ENCODE results near the gene GARS1. TPM values are rescaled to one million over a fixed set of nuclear protein-coding genes. Genes with fewer than 3 reads are reported as not detected.

GARS1 gene
- total and polyA plus RNA-seq, 2 experiments from 2014 or later = 313 to 471 TPM

GRCh38 chr7:30625283-30625682, 30.6 kb downstream of the GARS1 start:
- no peak overlapping the region for H3K27ac ChIP-seq
- no peak overlapping the region for H3K9ac ChIP-seq
- H3K4me2 ChIP-seq (ENCODE audit: unreplicated experiment) = no peak overlapping the region
- H3K4me1 ChIP-seq (ENCODE audit: insufficient read depth) = no peaks in the 10 kb centered on the region
- in situ Hi-C loops (cut with MboI) = no loop called here
- H4K20me1 ChIP-seq (ENCODE audit: insufficient read depth) = peaks cover 4% of the 10 kb centered on the region; the same call in 1 of the 2 replicates
- no peak for TF ChIP-seq EZH2phosphoT487 (IDR thresholded peaks at IDR 0.05; ENCODE audit: insufficient read depth, low read depth)
- H3K27me3 ChIP-seq (replicated peaks; ENCODE audit: insufficient read depth) = no peaks in the 10 kb centered on the region
- no peak overlapping the region for H2AFZ ChIP-seq
- WGBS, 2 experiments (ENCODE audit: low coverage in 1 of 2, low lambda C conversion rate in 2 of 2, missing lambda C conversion rate in 2 of 2) = 96 to 100% methylated on average over 1 of the region's 1 CpG
- no peak for DNase-seq
- H3F3A ChIP-seq (ENCODE audit: insufficient read depth) = peaks cover 80% of the 10 kb centered on the region
- no peaks in the 10 kb centered on the region for H3K9me3 ChIP-seq (ENCODE audit: low read depth)
- H3K36me3 ChIP-seq (ENCODE audit: low read depth) = peaks cover 99% of the 10 kb centered on the region
- H3K4me3 ChIP-seq = no peak overlapping the region
- peaks cover 100% of the 10 kb centered on the region for H3K79me2 ChIP-seq (ENCODE audit: insufficient read depth)
- no peaks in the 10 kb centered on the region for H3K9me2 ChIP-seq (ENCODE audit: insufficient read depth)

- TF ChIP-seq EZH2 (IDR thresholded peaks at IDR 0.05; ENCODE audit: insufficient read depth, poor library complexity, severe bottlenecking) = no peak
- TF ChIP-seq EZH2phosphoT487 (IDR thresholded peaks at IDR 0.05; ENCODE audit: insufficient read depth, low read depth) = no peak
- WGBS, 2 experiments (ENCODE audit: low coverage in 1 of 2, low lambda C conversion rate in 2 of 2, missing lambda C conversion rate in 2 of 2) = 78 to 85% methylated on average over 4 of the region's 4 CpGs
- no peak for DNase-seq
- peaks cover 100% of the 10 kb centered on the region for H3K79me2 ChIP-seq (ENCODE audit: insufficient read depth)
- no peaks in the 10 kb centered on the region; the same call in 1 of the 2 replicates for H4K20me1 ChIP-seq (ENCODE audit: insufficient read depth)
- H3K27ac ChIP-seq = no peak overlapping the region
- peaks cover 99% of the 10 kb centered on the region for H3K36me3 ChIP-seq (ENCODE audit: low read depth)
- H3K4me3 ChIP-seq = no peak overlapping the region
- H3K9ac ChIP-seq = no peak overlapping the region
- in situ Hi-C loops (cut with MboI) = no loop called here
- no peaks in the 10 kb centered on the region for H3K4me1 ChIP-seq (ENCODE audit: insufficient read depth)
- no peak overlapping the region for H3K4me2 ChIP-seq (ENCODE audit: unreplicated experiment)
- H3K9me3 ChIP-seq (ENCODE audit: low read depth) = no peaks in the 10 kb centered on the region
- no peaks in the 10 kb centered on the region for H3K9me2 ChIP-seq (ENCODE audit: insufficient read depth)
- H2AFZ ChIP-seq = no peak overlapping the region
- peaks cover 82% of the 10 kb centered on the region for H3F3A ChIP-seq (ENCODE audit: insufficient read depth)
- H3K27me3 ChIP-seq (replicated peaks; ENCODE audit: insufficient read depth) = no peaks in the 10 kb centered on the region
Observed at GRCh38 chr7:30627026-30627425, 32.3 kb downstream of the GARS1 start.

GRCh38 chr7:30630986-30631385, 36.3 kb downstream of the GARS1 start:
- no peaks in the 10 kb centered on the region for H3K27me3 ChIP-seq (replicated peaks; ENCODE audit: insufficient read depth)
- in situ Hi-C loops (cut with MboI) = no loop called here
- DNase-seq = no peak
- no peak overlapping the region for H3K9ac ChIP-seq
- no peaks in the 10 kb centered on the region for H3K4me1 ChIP-seq (ENCODE audit: insufficient read depth)
- no peak overlapping the region for H3K4me3 ChIP-seq
- no peaks in the 10 kb centered on the region; the same call in 1 of the 2 replicates for H4K20me1 ChIP-seq (ENCODE audit: insufficient read depth)
- 93 to 96% methylated on average over 4 of the region's 4 CpGs for WGBS, 2 experiments (ENCODE audit: low coverage in 1 of 2, low lambda C conversion rate in 2 of 2, missing lambda C conversion rate in 2 of 2)
- peaks cover 100% of the 10 kb centered on the region for H3K79me2 ChIP-seq (ENCODE audit: insufficient read depth)
- H2AFZ ChIP-seq = no peak overlapping the region
- no peak overlapping the region for H3K4me2 ChIP-seq (ENCODE audit: unreplicated experiment)
- H3F3A ChIP-seq (ENCODE audit: insufficient read depth) = peaks cover 90% of the 10 kb centered on the region
- no peak overlapping the region for H3K27ac ChIP-seq
- no peak for TF ChIP-seq EZH2phosphoT487 (IDR thresholded peaks at IDR 0.05; ENCODE audit: insufficient read depth, low read depth)
- TF ChIP-seq EZH2 (IDR thresholded peaks at IDR 0.05; ENCODE audit: insufficient read depth, poor library complexity, severe bottlenecking) = no peak
- no peaks in the 10 kb centered on the region for H3K9me3 ChIP-seq (ENCODE audit: low read depth)
- peaks cover 99% of the 10 kb centered on the region for H3K36me3 ChIP-seq (ENCODE audit: low read depth)
- H3K9me2 ChIP-seq (ENCODE audit: insufficient read depth) = no peaks in the 10 kb centered on the region

- DNase-seq = no peak
- Histone ChIP-seq H3K27me3 (replicated peaks; ENCODE audit: insufficient read depth) (no peaks in the 10 kb centered on the region), H3K4me2 (ENCODE audit: unreplicated experiment) (no peak overlapping the region), H3K4me1 (ENCODE audit: insufficient read depth) (no peaks in the 10 kb centered on the region), H3K9me3 (ENCODE audit: low read depth) (no peaks in the 10 kb centered on the region), H4K20me1 (ENCODE audit: insufficient read depth) (no peaks in the 10 kb centered on the region; the same call in 1 of the 2 replicates), H2AFZ (no peak overlapping the region), H3K9ac (no peak overlapping the region), H3F3A (ENCODE audit: insufficient read depth) (peaks cover 75% of the 10 kb centered on the region), H3K36me3 (ENCODE audit: low read depth) (peaks cover 82% of the 10 kb centered on the region), H3K27ac (peak overlapping the region; percentile 16), H3K79me2 (ENCODE audit: insufficient read depth) (peaks cover 86% of the 10 kb centered on the region), H3K9me2 (ENCODE audit: insufficient read depth) (no peaks in the 10 kb centered on the region), H3K4me3 (no peak overlapping the region)
- TF ChIP-seq EZH2phosphoT487 (IDR thresholded peaks at IDR 0.05; ENCODE audit: insufficient read depth, low read depth) (no peak), EZH2 (IDR thresholded peaks at IDR 0.05; ENCODE audit: insufficient read depth, poor library complexity, severe bottlenecking) (no peak)
- in situ Hi-C loops (cut with MboI) = no loop called here
- 85 to 94% methylated on average over 3 of the region's 3 CpGs for WGBS, 2 experiments (ENCODE audit: low coverage in 1 of 2, low lambda C conversion rate in 2 of 2, missing lambda C conversion rate in 2 of 2)
Observed at GRCh38 chr7:30633223-30633622, 38.5 kb downstream of the GARS1 start.

GRCh38 chr7:30634193-30634626, 39.5 kb downstream of the GARS1 start:
- DNase-seq = no peak
- no peaks in the 10 kb centered on the region for H3K9me2 ChIP-seq (ENCODE audit: insufficient read depth)
- H3K36me3 ChIP-seq (ENCODE audit: low read depth) = peaks cover 73% of the 10 kb centered on the region
- TF ChIP-seq EZH2phosphoT487 (IDR thresholded peaks at IDR 0.05; ENCODE audit: insufficient read depth, low read depth) (no peak), EZH2 (IDR thresholded peaks at IDR 0.05; ENCODE audit: insufficient read depth, poor library complexity, severe bottlenecking) (no peak)
- no peak overlapping the region for H2AFZ ChIP-seq
- H3K27ac ChIP-seq = no peak overlapping the region
- H3K4me3 ChIP-seq = no peak overlapping the region
- WGBS, 2 experiments (ENCODE audit: low coverage in 1 of 2, low lambda C conversion rate in 2 of 2, missing lambda C conversion rate in 2 of 2) = 100% methylated on average over 1 of the region's 1 CpG
- no peaks in the 10 kb centered on the region for H3K27me3 ChIP-seq (replicated peaks; ENCODE audit: insufficient read depth)
- H3K79me2 ChIP-seq (ENCODE audit: insufficient read depth) = peaks cover 78% of the 10 kb centered on the region
- peaks cover 65% of the 10 kb centered on the region for H3F3A ChIP-seq (ENCODE audit: insufficient read depth)
- no peaks in the 10 kb centered on the region; the same call in 1 of the 2 replicates for H4K20me1 ChIP-seq (ENCODE audit: insufficient read depth)
- in situ Hi-C loops (cut with MboI) = no loop called here
- H3K4me2 ChIP-seq (ENCODE audit: unreplicated experiment) = no peak overlapping the region
- no peak overlapping the region for H3K9ac ChIP-seq
- H3K4me1 ChIP-seq (ENCODE audit: insufficient read depth) = no peaks in the 10 kb centered on the region
- no peaks in the 10 kb centered on the region for H3K9me3 ChIP-seq (ENCODE audit: low read depth)
